Suppressor macrophage treated with lipopolysaccharide for 4 hours (primary cell): ENCODE results near the gene GAS1.

Experiments
- DNase-seq: peaks from one replicate; pipeline ENCODE4 v3.0.0-alpha.2; 2020

The GAS1 gene

GRCh38 chr9:86962692-86963091 is 15.4 kb upstream of the GAS1 start:
- DNase-seq = no peak

GRCh38 chr9:86960938-86961337 is 13.6 kb upstream of the GAS1 start:
- DNase-seq = no peak

- no peak for DNase-seq
Measured at GRCh38 chr9:86958203-86958602, 10.9 kb upstream of the GAS1 start.

DNA sequence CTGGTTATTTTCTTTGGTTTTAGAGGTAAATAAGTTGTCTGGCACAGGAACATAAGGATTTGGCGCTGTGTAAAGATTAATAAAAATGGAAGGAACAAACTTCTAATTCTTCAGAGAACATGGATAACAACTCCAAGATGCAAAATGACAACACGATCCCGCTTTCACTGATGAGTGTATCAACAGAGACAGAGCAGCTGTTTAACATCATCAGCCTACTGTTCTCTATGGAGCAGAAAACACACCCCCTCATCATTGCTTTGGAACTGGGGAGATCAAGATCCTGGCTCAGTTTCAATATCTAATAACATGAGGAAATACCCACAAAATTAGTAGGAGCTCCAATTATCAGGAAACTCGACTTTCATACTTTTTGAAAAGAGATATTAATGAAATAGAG is 8.3 kb upstream of the GAS1 start:
- no peak for DNase-seq

- no peak for DNase-seq
Measured at GRCh38 chr9:86955042-86955441, 7.7 kb upstream of the GAS1 start.

DNA sequence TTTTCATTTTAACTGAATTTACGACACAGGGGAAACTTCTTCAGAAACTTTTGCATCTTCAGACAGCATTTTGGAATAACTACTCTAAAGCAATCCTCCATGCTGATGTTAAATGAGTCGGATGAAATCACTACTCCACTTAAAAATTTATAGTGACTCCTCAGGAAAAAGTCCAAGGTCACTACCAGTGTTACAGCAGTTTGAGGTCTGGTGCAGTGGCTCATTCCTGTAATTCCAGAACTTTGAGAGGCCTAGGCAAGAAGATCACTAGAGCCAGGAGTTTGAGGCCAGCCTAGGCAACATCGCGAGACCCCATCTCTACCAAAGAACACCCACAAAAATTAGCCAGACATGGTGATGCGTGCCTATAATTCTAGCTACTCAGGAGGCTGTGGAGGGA is 5.9 kb upstream of the GAS1 start:
- DNase-seq = no peak

GRCh38 chr9:86948074-86948929 is 996 bp upstream of the GAS1 start:
- peak; percentile 73 for DNase-seq

DNA sequence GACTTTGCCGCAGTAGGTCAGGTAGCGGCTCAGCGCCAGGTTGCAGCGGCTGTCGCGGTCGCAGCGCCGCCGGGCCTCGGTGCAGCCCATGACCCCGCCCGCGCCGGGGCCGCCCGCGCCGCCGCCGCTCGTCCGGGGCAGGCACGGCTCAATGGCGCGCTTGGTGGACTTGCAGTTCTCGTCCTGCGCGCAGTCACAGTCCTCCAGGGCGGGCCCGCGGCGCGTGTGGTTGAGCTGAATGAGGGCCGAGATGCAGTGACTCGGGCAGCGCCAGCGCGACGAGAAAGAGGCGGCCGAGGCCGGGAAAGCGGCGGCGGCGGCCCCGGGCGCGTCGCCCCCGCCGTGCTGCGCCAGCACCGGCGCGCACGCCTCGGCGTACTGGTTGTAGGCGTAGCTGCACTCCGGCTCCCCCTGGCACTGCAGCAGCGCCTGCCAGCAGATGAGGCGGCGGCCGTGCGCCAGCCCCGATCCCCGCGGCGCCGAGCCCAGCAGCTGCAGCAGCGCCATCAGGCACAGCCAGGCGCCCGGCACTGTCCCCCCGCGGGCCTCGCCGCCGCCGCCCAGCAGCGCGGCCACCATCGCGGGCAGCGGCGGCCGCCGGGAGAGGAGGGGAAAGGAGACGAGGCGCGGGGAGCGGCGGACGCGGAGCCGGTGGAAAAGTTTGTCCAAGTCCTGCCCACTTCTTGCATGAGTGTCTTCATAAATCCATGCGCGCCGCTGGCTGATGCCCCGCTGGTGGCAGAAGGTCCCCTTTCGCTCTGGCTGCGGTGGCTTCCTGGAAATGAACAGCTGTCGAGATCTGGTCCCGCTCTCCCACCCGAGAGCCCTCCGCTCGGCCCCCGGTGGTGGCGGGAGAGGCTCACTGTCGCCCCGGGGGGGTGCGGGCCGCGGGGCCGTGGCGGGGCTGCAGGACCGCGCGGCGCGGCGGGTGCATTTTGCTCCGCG is 833 bp downstream of the GAS1 start:
- DNase-seq = peak; percentile 46

DNA sequence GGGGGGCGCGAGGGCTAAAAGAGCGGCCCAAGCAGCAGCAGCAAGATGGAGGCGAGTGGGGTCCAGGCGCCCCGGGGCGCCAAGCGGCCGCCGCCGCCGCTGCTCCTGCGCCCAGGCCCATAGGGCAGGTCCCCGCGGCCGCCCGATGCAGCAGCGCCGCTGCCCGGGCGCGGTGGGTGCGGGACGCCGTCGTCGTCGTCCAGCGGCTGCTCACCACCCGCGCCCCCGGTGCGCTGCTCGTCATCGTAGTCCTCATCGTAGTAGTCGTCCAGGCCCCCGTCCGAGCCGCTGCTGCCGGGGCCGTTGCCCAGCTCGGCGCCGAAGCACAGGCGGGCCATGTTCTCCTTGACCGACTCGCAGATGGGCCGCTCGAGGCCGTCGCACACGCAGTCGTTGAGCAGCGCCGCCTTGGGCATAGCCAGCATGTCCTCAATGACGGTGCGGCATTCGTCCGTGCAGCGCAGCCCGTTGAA is 1.5 kb downstream of the GAS1 start:
- DNase-seq = peak; percentile 9

GRCh38 chr9:86944796-86945727 is 2.2 kb downstream of the GAS1 start:
- no peak for DNase-seq

DNA sequence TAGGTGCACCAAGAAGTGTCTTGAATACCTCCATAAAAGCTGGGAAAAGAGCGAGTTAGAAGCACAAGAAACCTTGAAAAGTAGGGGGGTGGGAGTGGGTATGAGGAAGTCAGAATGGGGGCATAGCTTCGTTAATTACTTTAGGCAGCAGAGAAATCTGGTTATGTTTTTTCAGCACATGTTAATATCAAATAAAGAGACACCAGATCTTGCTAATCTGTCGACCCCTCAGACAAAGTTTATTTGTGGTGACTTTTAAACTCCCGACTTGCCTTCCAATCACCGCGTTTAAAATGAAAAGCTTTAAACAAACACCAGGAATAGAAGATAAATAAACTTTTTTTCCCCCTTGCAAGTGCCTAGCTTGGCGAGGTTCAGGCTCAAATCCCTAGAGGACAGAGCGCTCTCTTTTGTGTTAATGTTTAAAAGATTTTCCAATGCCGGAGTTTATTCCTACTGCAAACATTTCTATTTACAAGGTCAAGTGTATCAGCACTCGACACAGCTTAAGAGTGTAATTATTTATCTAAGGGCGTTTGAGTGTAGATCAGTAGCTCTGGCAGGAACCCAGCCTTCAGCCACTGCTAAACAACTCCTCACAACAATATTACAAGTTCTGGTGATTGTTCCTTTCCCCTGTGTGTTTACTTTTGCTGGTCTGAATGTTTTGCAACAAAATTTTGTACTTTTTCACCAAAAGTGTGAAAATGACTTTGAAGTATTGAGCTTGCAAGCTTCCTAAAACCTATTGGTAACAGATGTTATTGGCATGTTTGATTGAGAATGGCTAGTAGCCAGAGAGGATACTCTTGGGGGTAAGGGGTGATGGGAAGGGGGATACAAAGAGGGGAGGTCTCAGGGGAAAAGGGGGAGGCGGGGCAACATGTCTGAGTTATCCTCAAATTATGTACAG is 3.8 kb downstream of the GAS1 start:
- no peak for DNase-seq

- DNase-seq = no peak
Measured at GRCh38 chr9:86942281-86943200, 4.8 kb downstream of the GAS1 start.

GRCh38 chr9:86941197-86941596 is 6.1 kb downstream of the GAS1 start:
- no peak for DNase-seq

DNA sequence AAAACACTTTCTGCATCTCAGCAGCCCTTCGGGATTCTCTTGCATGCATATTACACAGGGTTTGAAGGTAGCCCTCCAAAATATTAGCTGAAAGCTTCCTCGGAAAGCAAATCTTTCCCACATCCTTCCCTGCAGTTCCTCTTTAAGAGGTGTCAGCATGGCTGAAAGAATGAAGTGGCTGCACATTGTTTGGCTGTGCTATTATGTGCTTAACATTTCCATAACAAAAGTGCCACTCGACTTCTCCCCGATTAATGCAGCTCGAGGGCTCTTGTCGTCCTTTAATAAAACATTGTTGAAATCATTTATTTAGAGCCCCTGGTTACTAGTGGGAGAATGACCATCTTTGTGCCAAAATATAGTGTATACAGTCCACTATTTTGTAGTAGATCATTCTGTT is 6.5 kb downstream of the GAS1 start:
- DNase-seq = no peak

DNA sequence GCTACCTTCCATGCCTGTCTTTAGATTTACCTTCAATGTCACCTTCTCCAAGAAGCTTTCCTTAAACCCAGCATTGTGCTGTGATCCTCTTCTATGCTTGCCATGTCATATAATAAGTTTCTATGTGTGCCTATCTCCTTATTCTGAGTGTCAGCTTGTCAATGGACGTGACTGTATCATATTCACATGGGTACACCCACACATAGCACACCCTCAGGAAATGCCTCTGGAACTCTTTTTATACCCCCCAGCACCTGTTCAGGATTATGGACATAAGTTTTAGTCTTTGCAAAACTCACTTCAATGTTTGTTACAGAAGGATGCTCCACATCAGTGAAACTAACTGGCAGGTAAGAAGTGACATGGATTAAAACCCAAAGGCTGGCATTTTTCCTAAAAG is 7.4 kb downstream of the GAS1 start:
- DNase-seq = no peak

GRCh38 chr9:86939321-86939720 is 8.0 kb downstream of the GAS1 start:
- DNase-seq = no peak

- DNase-seq = no peak
Measured at GRCh38 chr9:86938780-86939179, 8.5 kb downstream of the GAS1 start.

DNA sequence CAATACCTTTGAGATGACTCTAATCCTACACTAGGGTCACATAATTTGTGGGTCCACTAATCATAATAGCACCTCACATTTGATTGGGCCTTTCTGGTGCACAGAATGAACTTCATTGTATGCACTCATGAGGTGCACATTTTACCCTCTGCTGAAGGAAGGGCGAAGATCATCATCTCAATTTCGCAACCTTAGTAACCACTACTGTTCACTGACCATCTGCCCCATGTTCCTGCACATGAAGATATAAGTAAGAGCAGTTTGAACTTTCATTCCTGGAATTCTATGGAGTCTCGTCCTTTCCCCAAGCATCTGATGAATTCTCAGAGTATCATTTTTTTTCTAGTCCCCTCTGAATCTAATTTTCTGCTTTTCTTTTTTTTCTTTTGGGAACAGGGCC is 21.2 kb downstream of the GAS1 start:
- DNase-seq = no peak

DNA sequence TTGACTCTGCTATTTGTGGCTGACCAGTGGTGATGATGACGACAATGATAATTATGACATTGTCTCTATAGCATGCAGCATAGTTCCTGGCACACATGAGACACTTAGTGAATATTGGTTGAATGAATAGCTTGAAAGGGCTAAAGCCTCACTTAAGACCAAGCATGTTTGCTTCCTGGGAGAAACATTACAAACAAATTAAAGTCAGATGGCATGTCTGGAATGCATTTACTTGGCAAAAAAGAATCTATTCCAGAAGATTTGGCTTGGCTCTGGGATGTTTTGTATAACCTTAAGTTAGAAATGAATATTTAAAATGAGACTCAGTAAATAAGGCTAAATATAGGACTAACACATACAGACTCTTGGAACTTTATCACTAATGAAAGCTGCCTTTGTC is 21.6 kb downstream of the GAS1 start:
- no peak for DNase-seq

GRCh38 chr9:86924206-86924605 is 23.1 kb downstream of the GAS1 start:
- no peak for DNase-seq
